Stromal cell of bone marrow (primary cell): Measurements from ENCODE around the gene SYDE2.
"Not testable (repeated sequence)": the region's sequence is repeated elsewhere in the genome, so short reads cannot be mapped to it uniquely, and the experiment has no call there.

Source experiments
- DNase-seq: peaks from one replicate; pipeline ENCODE4 v3.0.0-alpha.2; 2012; ENCODE audit warnings: low read depth

Gene SYDE2

GRCh38 chr1:85200463-85201339 lies at the start of gene SYDE2:
Gene SYDE2 (minus strand): TSS chr1:85201016. CDS start chr1:85200996, 20 bp downstream.
- no peak for DNase-seq

GRCh38 chr1:85249042-85249441 lies 48.2 kb upstream of the SYDE2 start:
- not testable (repeated sequence) for DNase-seq

GRCh38 chr1:85245891-85246290 lies 45.1 kb upstream of the SYDE2 start:
- no peak for DNase-seq

- DNase-seq: no peak
These were observed 44.6 kb upstream of the SYDE2 start for GRCh38 chr1:85245456-85245855.

GRCh38 chr1:85244271-85245061 lies 43.6 kb upstream of the SYDE2 start:
- DNase-seq: no peak

GRCh38 chr1:85243372-85243771 lies 42.6 kb upstream of the SYDE2 start:
- DNase-seq: no peak

- DNase-seq: no peak
These were observed 39.8 kb upstream of the SYDE2 start for GRCh38 chr1:85240643-85241042.

- DNase-seq: no peak
These were observed 39.4 kb upstream of the SYDE2 start for GRCh38 chr1:85240174-85240601.

GRCh38 chr1:85237613-85238012 lies 36.8 kb upstream of the SYDE2 start:
- DNase-seq: no peak

GRCh38 chr1:85230305-85230977 lies 29.6 kb upstream of the SYDE2 start:
- no peak for DNase-seq

- DNase-seq: no peak
These were observed 28.8 kb upstream of the SYDE2 start for GRCh38 chr1:85229574-85230097.

- DNase-seq: no peak
These were observed 28.2 kb upstream of the SYDE2 start for GRCh38 chr1:85228972-85229371.

- DNase-seq: no peak
These were observed 25.0 kb upstream of the SYDE2 start for GRCh38 chr1:85225624-85226380.

GRCh38 chr1:85224734-85225623 lies 24.2 kb upstream of the SYDE2 start:
- no peak for DNase-seq

GRCh38 chr1:85224295-85224694 lies 23.5 kb upstream of the SYDE2 start:
- DNase-seq: no peak

GRCh38 chr1:85223334-85223733 lies 22.5 kb upstream of the SYDE2 start:
- DNase-seq: no peak

- DNase-seq: no peak
These were observed 20.0 kb upstream of the SYDE2 start for GRCh38 chr1:85220756-85221201.

- DNase-seq: no peak
These were observed 19.2 kb upstream of the SYDE2 start for GRCh38 chr1:85219853-85220610.

- DNase-seq: no peak
These were observed 15.9 kb upstream of the SYDE2 start for GRCh38 chr1:85216697-85217096.

- no peak for DNase-seq
These were observed 13.8 kb upstream of the SYDE2 start for GRCh38 chr1:85214654-85215053.
